Brain pericyte (primary cell): ENCODE results near the gene MAN2A2.
"Not testable (repeated sequence)": the region's sequence is repeated elsewhere in the genome, so short reads cannot be mapped to it uniquely, and the experiment has no call there.

Source experiments
- DNase-seq: peaks from one replicate; pipeline ENCODE4 v3.0.0-alpha.2; 2012; ENCODE audit warnings: low read depth, low spot score

Gene MAN2A2

DNA sequence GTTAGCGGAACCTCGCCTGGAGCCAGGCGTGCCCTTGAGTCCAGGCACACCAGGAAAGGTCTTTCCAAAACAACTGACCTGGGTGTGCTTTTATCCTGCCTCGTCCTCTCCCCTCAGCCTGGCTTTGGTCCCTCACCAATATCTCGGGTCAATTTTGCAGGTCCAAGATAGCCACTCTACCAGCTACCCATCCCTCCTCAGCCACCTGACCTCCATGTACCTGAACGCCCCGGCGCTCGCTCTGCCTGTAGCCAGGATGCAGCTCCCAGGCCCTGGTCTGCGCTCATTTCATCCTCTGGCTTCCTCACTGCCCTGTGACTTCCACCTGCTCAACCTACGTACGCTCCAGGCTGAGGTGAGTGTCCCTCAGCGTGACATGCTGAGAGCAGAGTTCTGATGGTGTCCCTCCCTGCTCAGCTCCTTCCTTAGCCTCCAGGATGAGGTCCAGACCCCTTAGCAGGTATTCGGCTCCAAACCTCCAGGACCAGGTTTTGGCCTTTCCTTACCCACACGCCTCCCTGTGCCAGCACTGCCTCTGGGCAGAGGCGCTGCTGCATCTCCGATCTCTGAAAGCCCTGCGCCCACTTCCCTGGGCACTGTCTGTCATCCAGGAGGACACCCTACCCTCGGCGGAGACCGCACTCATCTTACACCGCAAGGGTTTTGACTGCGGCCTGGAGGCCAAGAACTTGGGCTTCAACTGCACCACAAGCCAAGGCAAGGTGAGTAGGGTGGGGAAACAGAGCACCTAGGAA is 15.1 kb downstream of the MAN2A2 start:
- no peak for DNase-seq

- no peak for DNase-seq
Observed at GRCh38 chr15:90918835-90919234, 15.7 kb downstream of the MAN2A2 start.

DNA sequence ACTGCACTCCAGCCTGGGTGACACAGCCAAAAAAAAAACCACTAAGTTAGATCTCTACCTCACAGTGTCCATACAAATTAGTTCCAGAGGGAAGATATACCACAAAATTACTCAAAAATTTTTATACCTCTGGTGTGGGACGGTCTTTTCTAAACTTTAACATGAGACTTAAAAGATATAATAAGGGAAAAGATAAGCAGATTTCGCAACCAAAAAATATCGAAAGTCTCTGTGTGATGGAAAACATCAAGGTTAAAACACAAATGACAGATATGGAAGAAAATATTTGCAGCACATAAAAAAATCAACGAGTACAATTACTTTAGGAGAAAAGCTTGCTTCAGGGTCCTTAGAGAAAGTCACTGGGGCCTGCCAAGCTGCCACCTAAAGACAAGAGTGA is 18.8 kb downstream of the MAN2A2 start:
- DNase-seq, result no peak

DNA sequence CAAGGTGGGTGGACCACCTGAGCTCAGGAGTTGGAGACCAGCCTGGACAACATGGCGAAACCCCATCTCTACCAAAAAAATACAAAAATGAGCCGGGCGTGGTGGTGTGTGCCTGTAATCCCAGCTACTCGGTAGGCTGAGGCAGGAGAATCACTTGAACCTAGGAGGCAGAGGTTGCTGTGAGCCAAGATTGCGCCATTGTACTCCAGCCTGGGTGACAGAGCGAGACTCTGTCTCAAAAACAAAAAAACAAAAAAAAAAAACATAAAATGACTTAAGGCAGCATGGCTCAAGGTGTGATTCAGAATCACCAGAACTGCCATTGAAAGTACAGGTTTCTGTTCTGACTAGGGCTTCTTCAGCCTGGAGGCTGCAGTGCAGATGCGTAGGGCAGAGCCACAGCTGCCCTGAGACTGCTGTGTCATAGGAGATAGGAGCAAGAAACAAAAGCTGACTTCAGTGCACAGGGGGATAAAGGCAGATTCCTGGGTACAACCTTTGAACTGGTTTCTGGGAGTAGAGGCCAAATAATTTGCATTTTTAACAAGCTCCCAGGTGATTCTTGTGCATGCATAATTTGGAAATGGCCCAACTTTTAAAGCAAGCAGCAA is 19.7 kb downstream of the MAN2A2 start:
- DNase-seq, result not testable (repeated sequence)

GRCh38 chr15:90924375-90924774 is 21.3 kb downstream of the MAN2A2 start:
- no peak for DNase-seq

DNA sequence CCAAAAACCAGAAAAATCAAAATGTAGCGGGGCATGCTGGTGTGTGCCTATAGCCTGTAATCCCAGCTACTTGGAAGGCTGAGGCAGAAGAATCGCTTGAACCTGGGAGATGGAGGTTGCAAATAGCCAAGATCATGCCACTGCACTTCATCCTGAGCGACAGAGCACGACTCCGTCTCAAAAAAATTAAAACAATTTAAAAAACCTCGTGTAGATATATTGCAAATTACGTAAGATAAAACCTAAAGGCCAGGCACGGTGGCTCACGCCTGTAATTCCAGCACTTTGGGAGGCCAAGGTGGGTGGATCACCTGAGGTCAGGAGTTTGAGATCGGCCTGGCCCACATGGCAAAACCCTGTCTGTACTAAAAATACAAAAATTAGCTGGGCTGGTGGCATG is 23.7 kb downstream of the MAN2A2 start:
- DNase-seq, result not testable (repeated sequence)

GRCh38 chr15:90928106-90928505 is 25.0 kb downstream of the MAN2A2 start:
- DNase-seq, result not testable (repeated sequence)

DNA sequence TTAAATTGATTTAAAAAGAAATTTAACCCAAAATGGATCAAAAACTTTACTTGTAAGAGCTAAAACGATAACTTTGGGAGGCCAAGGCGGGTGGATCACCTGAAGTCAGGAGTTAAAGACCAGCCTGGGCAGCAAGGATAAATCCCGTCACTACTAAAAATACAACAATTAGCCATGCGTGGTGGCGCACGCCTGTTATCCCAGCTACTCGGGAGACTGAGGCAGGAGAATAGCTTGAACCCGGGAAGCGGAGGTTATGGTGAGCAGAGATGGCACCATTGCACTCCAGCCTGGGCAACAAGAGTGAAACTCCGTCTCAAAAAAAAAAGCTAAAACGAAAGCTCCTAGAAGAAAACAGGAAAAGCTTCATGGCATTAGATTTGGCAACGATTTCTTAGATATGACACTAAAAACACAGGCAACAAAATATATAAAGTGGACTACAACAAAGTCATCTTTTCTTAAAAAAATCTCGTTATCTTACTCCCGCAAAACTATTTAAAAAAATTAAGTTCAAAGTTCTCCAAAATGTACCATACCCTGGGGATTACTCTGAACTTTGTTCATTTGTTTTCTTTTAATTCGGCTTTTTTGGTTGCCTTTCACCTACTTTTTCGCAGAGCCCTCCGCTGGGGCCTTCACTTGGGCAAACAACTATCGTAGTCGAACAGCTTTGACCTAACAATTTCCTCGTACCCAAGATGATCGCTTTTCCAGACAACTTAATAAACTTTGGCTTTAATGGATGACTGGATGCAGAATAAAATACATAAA is 26.3 kb downstream of the MAN2A2 start:
- no peak for DNase-seq

GRCh38 chr15:90930861-90931574 is 27.9 kb downstream of the MAN2A2 start:
- DNase-seq, result no peak

- no peak for DNase-seq
Observed at GRCh38 chr15:90931575-90931827, 28.4 kb downstream of the MAN2A2 start.

- no peak for DNase-seq
Observed at GRCh38 chr15:90931828-90932659, 28.9 kb downstream of the MAN2A2 start, which contains the start of gene HDDC3. HDDC3 (minus strand) TSS chr15:90932549; CDS start chr15:90932540, 9 bp downstream.

DNA sequence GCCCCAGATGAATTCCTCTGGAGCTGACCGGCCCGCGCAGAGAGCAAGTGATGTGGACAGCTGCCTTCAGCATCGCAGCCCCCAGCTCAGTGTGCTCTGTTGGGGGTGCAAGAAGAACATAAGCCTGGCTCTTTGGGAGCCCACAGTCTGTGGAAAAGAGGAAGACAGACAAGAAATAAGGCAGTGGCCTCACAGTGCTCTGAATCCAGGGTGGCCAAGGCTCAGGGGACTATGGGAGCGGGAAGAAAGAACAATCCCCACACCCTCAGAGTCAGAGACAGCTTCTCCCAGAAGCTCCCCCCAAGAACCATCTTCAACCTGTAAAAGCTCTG is 29.5 kb downstream of the MAN2A2 start:
- no peak for DNase-seq

GRCh38 chr15:90933301-90933700 is 30.2 kb downstream of the MAN2A2 start:
- DNase-seq, result no peak

DNA sequence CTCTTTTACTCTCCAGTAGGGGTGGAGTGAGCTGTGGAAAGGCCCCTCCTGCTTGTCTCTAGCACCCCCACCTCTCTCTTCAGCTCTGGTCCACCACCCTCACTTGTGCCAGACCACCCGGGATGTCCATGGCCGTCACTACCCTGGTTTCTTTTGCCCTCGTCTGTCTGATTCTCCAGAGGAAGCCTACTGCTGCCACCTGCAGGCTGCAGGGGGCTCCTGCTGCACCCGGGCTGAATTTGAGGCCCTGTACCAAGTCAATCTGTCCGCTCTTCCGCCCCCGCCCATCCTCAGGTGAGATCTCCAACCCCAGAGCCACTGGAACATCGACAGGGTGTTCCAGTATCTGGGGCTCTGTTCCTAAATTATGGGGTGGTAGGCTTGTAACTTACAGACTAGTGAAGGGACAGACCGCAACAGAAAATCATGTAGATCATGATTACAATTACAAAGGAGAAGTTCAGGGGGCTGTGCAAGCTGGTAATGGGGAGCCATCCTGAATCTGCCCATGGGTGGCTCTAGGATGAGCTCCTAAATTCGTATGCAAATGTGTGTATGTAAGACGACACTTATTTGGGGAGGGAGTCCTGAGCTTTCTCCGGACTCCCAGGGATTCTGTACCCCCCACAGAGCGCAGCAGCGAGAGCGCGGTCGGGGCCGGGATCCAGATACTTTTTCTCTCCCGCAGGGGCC is 31.3 kb downstream of the MAN2A2 start:
- DNase-seq, result no peak

GRCh38 chr15:90934949-90935751 is 32.0 kb downstream of the MAN2A2 start, which contains the start of gene UNC45A:
UNC45A (plus strand) TSS chr15:90935285; CDS start chr15:90935325, 40 bp downstream.
- DNase-seq, result no peak

GRCh38 chr15:90936823-90937222 is 33.7 kb downstream of the MAN2A2 start:
- no peak for DNase-seq

DNA sequence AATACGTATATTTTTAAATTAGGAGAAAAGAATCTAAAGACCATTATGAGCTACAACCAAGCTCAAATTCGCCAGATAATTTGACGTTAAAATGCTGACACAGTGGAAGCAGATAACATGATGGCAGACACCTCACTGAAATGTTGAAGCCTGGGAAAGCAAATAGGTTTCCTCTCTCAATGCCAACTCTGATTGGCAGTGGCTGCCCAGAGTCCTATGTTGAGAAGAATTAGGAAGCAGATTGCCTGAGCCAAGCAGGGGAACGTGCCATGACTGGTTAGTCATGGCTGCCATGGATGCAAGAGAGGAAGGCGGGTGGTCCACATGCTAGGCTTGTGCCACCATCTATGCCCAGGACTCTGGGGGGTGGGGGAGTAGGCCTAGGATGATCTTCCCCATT is 35.2 kb downstream of the MAN2A2 start:
- no peak for DNase-seq

GRCh38 chr15:90939756-90940155 is 36.7 kb downstream of the MAN2A2 start:
- no peak for DNase-seq

GRCh38 chr15:90941038-90941437 is 37.9 kb downstream of the MAN2A2 start:
- no peak for DNase-seq
